ENCODE measurements around the gene PDLIM1. TPM values are rescaled to one million over a fixed set of nuclear protein-coding genes. Genes with fewer than 3 reads are reported as not detected.

The PDLIM1 gene
- total and polyA plus RNA-seq, 2 experiments from 2014 or later = 111 to 233 TPM

GRCh38 chr10:95296764-95297163 is 6.0 kb upstream of the PDLIM1 start:
- H3K4me3 Mint-ChIP-seq = no peak overlapping the region
- H3K9me3 Mint-ChIP-seq = no peaks in the 10 kb centered on the region
- TF ChIP-seq STAT1 (IDR thresholded peaks at IDR 0.05; ENCODE audit: unreplicated experiment) (no peak), EZH2phosphoT487 (IDR thresholded peaks at IDR 0.05; ENCODE audit: unreplicated experiment) (no peak), NANOG (IDR thresholded peaks at IDR 0.05; ENCODE audit: borderline replicate concordance) (no peak), ZNF331 (CRISPR knock-in tag; IDR thresholded peaks at IDR 0.05; ENCODE audit: low read depth) (no peak)
- TF ChIP-seq, protein P1, sequence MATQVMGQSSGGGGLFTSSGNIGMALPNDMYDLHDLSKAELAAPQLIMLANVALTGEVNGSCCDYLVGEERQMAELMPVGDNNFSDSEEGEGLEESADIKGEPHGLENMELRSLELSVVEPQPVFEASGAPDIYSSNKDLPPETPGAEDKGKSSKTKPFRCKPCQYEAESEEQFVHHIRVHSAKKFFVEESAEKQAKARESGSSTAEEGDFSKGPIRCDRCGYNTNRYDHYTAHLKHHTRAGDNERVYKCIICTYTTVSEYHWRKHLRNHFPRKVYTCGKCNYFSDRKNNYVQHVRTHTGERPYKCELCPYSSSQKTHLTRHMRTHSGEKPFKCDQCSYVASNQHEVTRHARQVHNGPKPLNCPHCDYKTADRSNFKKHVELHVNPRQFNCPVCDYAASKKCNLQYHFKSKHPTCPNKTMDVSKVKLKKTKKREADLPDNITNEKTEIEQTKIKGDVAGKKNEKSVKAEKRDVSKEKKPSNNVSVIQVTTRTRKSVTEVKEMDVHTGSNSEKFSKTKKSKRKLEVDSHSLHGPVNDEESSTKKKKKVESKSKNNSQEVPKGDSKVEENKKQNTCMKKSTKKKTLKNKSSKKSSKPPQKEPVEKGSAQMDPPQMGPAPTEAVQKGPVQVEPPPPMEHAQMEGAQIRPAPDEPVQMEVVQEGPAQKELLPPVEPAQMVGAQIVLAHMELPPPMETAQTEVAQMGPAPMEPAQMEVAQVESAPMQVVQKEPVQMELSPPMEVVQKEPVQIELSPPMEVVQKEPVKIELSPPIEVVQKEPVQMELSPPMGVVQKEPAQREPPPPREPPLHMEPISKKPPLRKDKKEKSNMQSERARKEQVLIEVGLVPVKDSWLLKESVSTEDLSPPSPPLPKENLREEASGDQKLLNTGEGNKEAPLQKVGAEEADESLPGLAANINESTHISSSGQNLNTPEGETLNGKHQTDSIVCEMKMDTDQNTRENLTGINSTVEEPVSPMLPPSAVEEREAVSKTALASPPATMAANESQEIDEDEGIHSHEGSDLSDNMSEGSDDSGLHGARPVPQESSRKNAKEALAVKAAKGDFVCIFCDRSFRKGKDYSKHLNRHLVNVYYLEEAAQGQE (IDR thresholded peaks at IDR 0.05; ENCODE audit: unreplicated experiment) = no peak
- TF ChIP-seq, protein P2, sequence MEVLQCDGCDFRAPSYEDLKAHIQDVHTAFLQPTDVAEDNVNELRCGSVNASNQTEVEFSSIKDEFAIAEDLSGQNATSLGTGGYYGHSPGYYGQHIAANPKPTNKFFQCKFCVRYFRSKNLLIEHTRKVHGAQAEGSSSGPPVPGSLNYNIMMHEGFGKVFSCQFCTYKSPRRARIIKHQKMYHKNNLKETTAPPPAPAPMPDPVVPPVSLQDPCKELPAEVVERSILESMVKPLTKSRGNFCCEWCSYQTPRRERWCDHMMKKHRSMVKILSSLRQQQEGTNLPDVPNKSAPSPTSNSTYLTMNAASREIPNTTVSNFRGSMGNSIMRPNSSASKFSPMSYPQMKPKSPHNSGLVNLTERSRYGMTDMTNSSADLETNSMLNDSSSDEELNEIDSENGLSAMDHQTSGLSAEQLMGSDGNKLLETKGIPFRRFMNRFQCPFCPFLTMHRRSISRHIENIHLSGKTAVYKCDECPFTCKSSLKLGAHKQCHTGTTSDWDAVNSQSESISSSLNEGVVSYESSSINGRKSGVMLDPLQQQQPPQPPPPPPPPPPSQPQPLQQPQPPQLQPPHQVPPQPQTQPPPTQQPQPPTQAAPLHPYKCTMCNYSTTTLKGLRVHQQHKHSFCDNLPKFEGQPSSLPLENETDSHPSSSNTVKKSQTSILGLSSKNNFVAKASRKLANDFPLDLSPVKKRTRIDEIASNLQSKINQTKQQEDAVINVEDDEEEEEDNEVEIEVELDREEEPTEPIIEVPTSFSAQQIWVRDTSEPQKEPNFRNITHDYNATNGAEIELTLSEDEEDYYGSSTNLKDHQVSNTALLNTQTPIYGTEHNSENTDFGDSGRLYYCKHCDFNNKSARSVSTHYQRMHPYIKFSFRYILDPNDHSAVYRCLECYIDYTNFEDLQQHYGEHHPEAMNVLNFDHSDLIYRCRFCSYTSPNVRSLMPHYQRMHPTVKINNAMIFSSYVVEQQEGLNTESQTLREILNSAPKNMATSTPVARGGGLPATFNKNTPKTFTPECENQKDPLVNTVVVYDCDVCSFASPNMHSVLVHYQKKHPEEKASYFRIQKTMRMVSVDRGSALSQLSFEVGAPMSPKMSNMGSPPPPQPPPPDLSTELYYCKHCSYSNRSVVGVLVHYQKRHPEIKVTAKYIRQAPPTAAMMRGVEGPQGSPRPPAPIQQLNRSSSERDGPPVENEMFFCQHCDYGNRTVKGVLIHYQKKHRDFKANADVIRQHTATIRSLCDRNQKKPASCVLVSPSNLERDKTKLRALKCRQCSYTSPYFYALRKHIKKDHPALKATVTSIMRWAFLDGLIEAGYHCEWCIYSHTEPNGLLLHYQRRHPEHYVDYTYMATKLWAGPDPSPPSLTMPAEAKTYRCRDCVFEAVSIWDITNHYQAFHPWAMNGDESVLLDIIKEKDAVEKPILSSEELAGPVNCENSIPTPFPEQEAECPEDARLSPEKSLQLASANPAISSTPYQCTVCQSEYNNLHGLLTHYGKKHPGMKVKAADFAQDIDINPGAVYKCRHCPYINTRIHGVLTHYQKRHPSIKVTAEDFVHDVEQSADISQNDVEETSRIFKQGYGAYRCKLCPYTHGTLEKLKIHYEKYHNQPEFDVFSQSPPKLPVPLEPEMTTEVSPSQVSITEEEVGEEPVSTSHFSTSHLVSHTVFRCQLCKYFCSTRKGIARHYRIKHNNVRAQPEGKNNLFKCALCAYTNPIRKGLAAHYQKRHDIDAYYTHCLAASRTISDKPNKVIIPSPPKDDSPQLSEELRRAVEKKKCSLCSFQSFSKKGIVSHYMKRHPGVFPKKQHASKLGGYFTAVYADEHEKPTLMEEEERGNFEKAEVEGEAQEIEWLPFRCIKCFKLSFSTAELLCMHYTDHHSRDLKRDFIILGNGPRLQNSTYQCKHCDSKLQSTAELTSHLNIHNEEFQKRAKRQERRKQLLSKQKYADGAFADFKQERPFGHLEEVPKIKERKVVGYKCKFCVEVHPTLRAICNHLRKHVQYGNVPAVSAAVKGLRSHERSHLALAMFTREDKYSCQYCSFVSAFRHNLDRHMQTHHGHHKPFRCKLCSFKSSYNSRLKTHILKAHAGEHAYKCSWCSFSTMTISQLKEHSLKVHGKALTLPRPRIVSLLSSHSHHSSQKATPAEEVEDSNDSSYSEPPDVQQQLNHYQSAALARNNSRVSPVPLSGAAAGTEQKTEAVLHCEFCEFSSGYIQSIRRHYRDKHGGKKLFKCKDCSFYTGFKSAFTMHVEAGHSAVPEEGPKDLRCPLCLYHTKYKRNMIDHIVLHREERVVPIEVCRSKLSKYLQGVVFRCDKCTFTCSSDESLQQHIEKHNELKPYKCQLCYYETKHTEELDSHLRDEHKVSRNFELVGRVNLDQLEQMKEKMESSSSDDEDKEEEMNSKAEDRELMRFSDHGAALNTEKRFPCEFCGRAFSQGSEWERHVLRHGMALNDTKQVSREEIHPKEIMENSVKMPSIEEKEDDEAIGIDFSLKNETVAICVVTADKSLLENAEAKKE (CRISPR knock-in tag; IDR thresholded peaks at IDR 0.05) = no peak
- H3K27ac Mint-ChIP-seq = no peak overlapping the region
- H3K36me3 Mint-ChIP-seq (ENCODE audit: low read depth) = no peaks in the 10 kb centered on the region; the same call in 2 of the 3 replicates
- H3K27me3 ChIP-seq (ENCODE audit: insufficient read depth) = peaks cover 48% of the 10 kb centered on the region
- H3K9me2 ChIP-seq (ENCODE audit: insufficient read depth) = peaks cover 5% of the 10 kb centered on the region; the same call in 1 of the 2 replicates
- ATAC-seq = no peak
- H3K4me1 ChIP-seq (ENCODE audit: insufficient read depth) = peaks cover 7% of the 10 kb centered on the region
- H3K27ac ChIP-seq (ENCODE audit: low read depth) = no peak overlapping the region
- no peak overlapping the region for H3K4me2 ChIP-seq
- H3K4me3 ChIP-seq = no peak overlapping the region
- H3K4me1 Mint-ChIP-seq = peaks cover 14% of the 10 kb centered on the region
- H3K27me3 Mint-ChIP-seq (ENCODE audit: insufficient read depth, low read depth, poor library complexity) = peaks cover 36% of the 10 kb centered on the region
- H3F3A ChIP-seq (replicated peaks; ENCODE audit: low read depth) = no peaks in the 10 kb centered on the region; the same call in 1 of the 2 replicates
- DNase-seq (ENCODE audit: low spot score) = no peak
- H3K36me3 ChIP-seq (ENCODE audit: insufficient read depth) = no peaks in the 10 kb centered on the region
- H4K20me1 ChIP-seq (replicated peaks; ENCODE audit: insufficient read depth) = no peaks in the 10 kb centered on the region
- H3K79me2 ChIP-seq (replicated peaks; ENCODE audit: insufficient read depth) = no peaks in the 10 kb centered on the region
- no peak overlapping the region for H2AFZ ChIP-seq
